Breast epithelium (tissue), 3 donors: ENCODE data around the gene ZCCHC12.

Experiments used
- CTCF ChIP-seq, 3 donors: fragments of 450-650 bp; IDR thresholded peaks; one replicate each; pipeline ENCODE4 v1.5.1; 2016 to 2017; ENCODE audit warnings: antibody characterized with exemption in 3 of 3, mild to moderate bottlenecking in 3 of 3, moderate library complexity in 3 of 3
- POLR2A ChIP-seq: fragments of 450-650 bp; IDR thresholded peaks from one replicate; pipeline ENCODE4 v1.6.1; 2016; ENCODE audit warnings: antibody characterized with exemption, mild to moderate bottlenecking, moderate library complexity
- POLR2AphosphoS5 ChIP-seq, 3 donors: sonication (generic); formaldehyde crosslinking; IDR thresholded peaks; one replicate each; pipeline ENCODE4 v1.6.1; 2017; ENCODE audit warnings: antibody characterized with exemption in 3 of 3

- TF ChIP-seq CTCF (IDR thresholded peaks at IDR 0.05) (no peak), POLR2A (no peak), POLR2AphosphoS5 (IDR thresholded peaks at IDR 0.05) (no peak)
These were observed 43.1 kb upstream of the ZCCHC12 start for GRCh38 chrX:118780509-118780908.
